NCI-H2227 (cell line): ENCODE data around the gene KRT34.

Experiments used
- DNase-seq: peaks from one replicate; lab custom pipeline; 2025; ENCODE audit not compliant: unreplicated experiment; lab: John Stamatoyannopoulos, UW

Gene KRT34

GRCh38 chr17:41333836-41334235, 48.3 kb downstream of the KRT34 start:
- DNase-seq = no peak

GRCh38 chr17:41333098-41333497, 49.0 kb downstream of the KRT34 start:
- no peak for DNase-seq

- no peak for DNase-seq
Measured at GRCh38 chr17:41332239-41332638, 49.9 kb downstream of the KRT34 start.

GRCh38 chr17:41331606-41332005, 50.5 kb downstream of the KRT34 start:
- DNase-seq = no peak

GRCh38 chr17:41329279-41329948, 52.7 kb downstream of the KRT34 start:
- peak; percentile 40 for DNase-seq

GRCh38 chr17:41328207-41328606, 53.9 kb downstream of the KRT34 start:
- no peak for DNase-seq
